GM23338 (cell line): ENCODE measurements around the gene ATL3. TPM values are rescaled to one million over a fixed set of nuclear protein-coding genes. Genes with fewer than 3 reads are reported as not detected.

Experiments
- ATAC-seq: fragments of 200-7000 bp; cut with Tn5 transposase; 3 replicates; pipeline ENCODE4 v1.9.1; 2020
- DNase-seq: peaks from one replicate; pipeline ENCODE4 v3.0.0-alpha.2; 2015; ENCODE audit warnings: low spot score
- H2AFZ ChIP-seq: fragments of 200-600 bp; sonication (generic); 2 replicates; pipeline ENCODE4 v1.8.0; 2016; ENCODE audit warnings: antibody characterized with exemption, mild to moderate bottlenecking, moderate library complexity
- H3F3A ChIP-seq: fragments of 200-600 bp; sonication (generic); replicated peaks from 2 replicates; pipeline ENCODE4 v1.8.0; 2017; ENCODE audit warnings: antibody characterized with exemption, mixed run types, low read depth
- H3K27ac ChIP-seq: fragments of 200-600 bp; sonication (generic); 2 replicates; pipeline ENCODE4 v1.6.1; 2016; ENCODE audit warnings: low read depth
- H3K27me3 ChIP-seq: fragments of 200-600 bp; sonication (generic); 2 replicates; pipeline ENCODE4 v1.8.0; 2016; ENCODE audit warnings: mild to moderate bottlenecking, mixed run types, moderate library complexity; ENCODE audit not compliant: insufficient read depth
- H3K36me3 ChIP-seq: fragments of 200-600 bp; sonication (generic); 2 replicates; pipeline ENCODE4 v1.8.0; 2016; ENCODE audit warnings: mild to moderate bottlenecking; ENCODE audit not compliant: insufficient read depth
- H3K4me1 ChIP-seq: fragments of 200-600 bp; sonication (generic); 2 replicates; pipeline ENCODE4 v1.8.0; 2016; ENCODE audit warnings: mild to moderate bottlenecking, moderate library complexity; ENCODE audit not compliant: insufficient read depth
- H3K4me2 ChIP-seq: fragments of 200-600 bp; sonication (generic); 2 replicates; pipeline ENCODE4 v1.7.1; 2017; ENCODE audit warnings: mixed run types
- H3K4me3 ChIP-seq: fragments of 200-600 bp; sonication (generic); 2 replicates; pipeline ENCODE4 v1.6.1; 2016; ENCODE audit warnings: mixed run types
- H3K79me2 ChIP-seq: fragments of 200-600 bp; sonication (generic); replicated peaks from 2 replicates; pipeline ENCODE4 v1.8.0; 2017; ENCODE audit warnings: mild to moderate bottlenecking; ENCODE audit not compliant: insufficient read depth
- H3K9me2 ChIP-seq: fragments of 200-600 bp; sonication (generic); 2 replicates; pipeline ENCODE4 v1.8.0; 2017; ENCODE audit not compliant: insufficient read depth
- H4K20me1 ChIP-seq: fragments of 200-600 bp; sonication (generic); replicated peaks from 2 replicates; pipeline ENCODE4 v1.8.0; 2017; ENCODE audit warnings: mild to moderate bottlenecking; ENCODE audit not compliant: insufficient read depth
- H3K27ac Mint-ChIP-seq: 2 replicates; pipeline ENCODE4 v1.8.0; 2020; ENCODE audit warnings: inconsistent platforms, mild to moderate bottlenecking, moderate library complexity, mixed read lengths
- H3K27me3 Mint-ChIP-seq: 3 replicates; pipeline ENCODE4 v1.8.0; 2022; ENCODE audit warnings: low read depth, mild to moderate bottlenecking, moderate library complexity, mixed read lengths, inconsistent platforms; ENCODE audit not compliant: insufficient read depth, poor library complexity
- H3K36me3 Mint-ChIP-seq: 3 replicates; pipeline ENCODE4 v1.8.0; 2021; ENCODE audit warnings: low read depth, mild to moderate bottlenecking, inconsistent platforms, moderate library complexity, mixed read lengths
- H3K4me1 Mint-ChIP-seq: 3 replicates; pipeline ENCODE4 v1.8.0; 2020; ENCODE audit warnings: mild to moderate bottlenecking, inconsistent platforms, mixed read lengths
- H3K4me3 Mint-ChIP-seq: 3 replicates; pipeline ENCODE4 v1.8.0; 2021; ENCODE audit warnings: moderate library complexity, mild to moderate bottlenecking, inconsistent platforms, mixed read lengths
- H3K9me3 Mint-ChIP-seq: 3 replicates; pipeline ENCODE4 v1.8.0; 2020; ENCODE audit warnings: moderate library complexity, mild to moderate bottlenecking, inconsistent platforms, mixed read lengths
- CREB1 ChIP-seq: fragments of 250-450 bp; sonication (Bioruptor Pico); IDR thresholded peaks from 2 replicates; pipeline ENCODE4 v1.5.0; 2020; ENCODE audit warnings: low read depth, mild to moderate bottlenecking, moderate library complexity
- CTCF ChIP-seq, 2 experiments: fragments of 200-600 bp in 1 of 2; sonication (generic) in 1 of 2; conservative IDR thresholded peaks; 2 replicates each; pipeline versions ENCODE4 v1.5.1 to v1.6.1; 2016 to 2017; ENCODE audit warnings: antibody characterized with exemption in 2 of 2, low read depth in 2 of 2, mild to moderate bottlenecking in 2 of 2, moderate library complexity in 1 of 2
- ETS1 ChIP-seq: IDR thresholded peaks from 2 replicates; pipeline ENCODE4 v1.6.1; 2016; ENCODE audit warnings: antibody characterized with exemption
- EZH2phosphoT487 ChIP-seq: fragments of 200-600 bp; sonication (generic); IDR thresholded peaks from one replicate; pipeline ENCODE4 v1.8.1; 2018; ENCODE audit warnings: antibody characterized with exemption; ENCODE audit not compliant: unreplicated experiment
- JUNB ChIP-seq: IDR thresholded peaks from one replicate; pipeline ENCODE4 v1.6.1; 2016; ENCODE audit warnings: antibody characterized with exemption; ENCODE audit not compliant: unreplicated experiment
- NANOG ChIP-seq: IDR thresholded peaks from 2 replicates; pipeline ENCODE4 v1.6.1; 2016; ENCODE audit warnings: antibody characterized with exemption, borderline replicate concordance
- POLR2AphosphoS5 ChIP-seq: IDR thresholded peaks from 2 replicates; pipeline ENCODE4 v1.6.1; 2016; ENCODE audit warnings: antibody characterized with exemption, low read depth
- STAT1 ChIP-seq: IDR thresholded peaks from one replicate; pipeline ENCODE4 v1.6.1; 2016; ENCODE audit warnings: antibody characterized with exemption; ENCODE audit not compliant: unreplicated experiment
- ZNF114 ChIP-seq: fragments of 250-450 bp; sonication (Bioruptor Pico); IDR thresholded peaks from 2 replicates; pipeline ENCODE4 v1.5.0; 2020; ENCODE audit warnings: mild to moderate bottlenecking, moderate library complexity
- ZNF331 ChIP-seq: fragments of 250-450 bp; sonication (Bioruptor Pico); IDR thresholded peaks from 2 replicates; pipeline ENCODE4 v1.5.0; 2020; ENCODE audit warnings: low read depth, mild to moderate bottlenecking, moderate library complexity
- ZNF462 ChIP-seq: fragments of 250-450 bp; sonication (Bioruptor Pico); IDR thresholded peaks from 2 replicates; pipeline ENCODE4 v1.5.0; 2020; ENCODE audit warnings: mild to moderate bottlenecking, moderate library complexity
- polyA plus RNA-seq: library from polyadenylated mRNA; unstranded; fragments of >200 nt; fragmentation: Nextera tagmentation; extraction: Ambion mirVana; gene quantifications from 2 replicates; pipeline ENCODE4 v1.2.1, GENCODE V29; 2016
- total RNA-seq: library from RNA; depleted of rRNA; stranded (reverse); fragments of >200 nt; shearing (Covaris generic); gene quantifications from 2 replicates; pipeline ENCODE4 v1.2.3, GENCODE V29; 2014

The ATL3 gene
- total and polyA plus RNA-seq, 2 experiments from 2014 or later: 6.8 to 20.4 TPM

GRCh38 chr11:63652671-63653070 lies 18.5 kb downstream of the ATL3 start:
- Mint-ChIP-seq H3K27me3 (no peaks in the 10 kb centered on the region), H3K27ac (no peak overlapping the region), H3K4me1 (no peaks in the 10 kb centered on the region), H3K9me3 (no peaks in the 10 kb centered on the region), H3K4me3 (no peak overlapping the region), H3K36me3 (peaks cover 29% of the 10 kb centered on the region; the same call in 2 of the 3 replicates)
- H3F3A ChIP-seq: 0 out of 2 replicates have a peak, but pooled peaks cover 5% of the 10 kb centered on the region
- no peak overlapping the region for H3K4me3 ChIP-seq
- no peaks in the 10 kb centered on the region for H4K20me1 ChIP-seq
- H3K36me3 ChIP-seq: peaks cover 2% of the 10 kb centered on the region; the same call in 1 of the 2 replicates
- H2AFZ ChIP-seq: no peak overlapping the region
- ATAC-seq (no peak), DNase-seq (no peak)
- no peaks in the 10 kb centered on the region for H3K27me3 ChIP-seq
- H3K4me2 ChIP-seq: no peak overlapping the region
- 0 out of 2 replicates have a peak, but pooled peaks cover 3% of the 10 kb centered on the region for H3K79me2 ChIP-seq
- H3K27ac ChIP-seq: no peak overlapping the region
- no peaks in the 10 kb centered on the region for H3K4me1 ChIP-seq
- no peaks in the 10 kb centered on the region for H3K9me2 ChIP-seq
- TF ChIP-seq EZH2phosphoT487: no peak
- TF ChIP-seq ZNF462 (CRISPR knock-in tag): no peak
- no peak for TF ChIP-seq CREB1 (CRISPR knock-in tag)
- no peak for TF ChIP-seq POLR2AphosphoS5
- no peak for TF ChIP-seq ZNF331
- no peak for TF ChIP-seq JUNB
- no peak for TF ChIP-seq STAT1
- no peak for TF ChIP-seq ZNF114
- no peak for TF ChIP-seq ETS1
- no peak for TF ChIP-seq CTCF (conservative IDR thresholded peaks at IDR 0.05; ENCODE audit: low read depth in 2 of 2)
- TF ChIP-seq NANOG: no peak
